AG09319 (cell line): ENCODE measurements around the gene MYH2.
"Not testable (repeated sequence)": the region's sequence is repeated elsewhere in the genome, so short reads cannot be mapped to it uniquely, and the experiment has no call there.

Experiments
- DNase-seq: peaks from one replicate; pipeline ENCODE4 v3.0.0-alpha.2; 2010; ENCODE audit warnings: low read depth; ENCODE audit errors: extremely low read depth
- CTCF ChIP-seq: IDR thresholded peaks from 2 replicates; pipeline ENCODE4 v1.5.1; 2011; ENCODE audit warnings: low read depth, mild to moderate bottlenecking, inconsistent platforms, low read length, moderate library complexity

The MYH2 gene

DNA sequence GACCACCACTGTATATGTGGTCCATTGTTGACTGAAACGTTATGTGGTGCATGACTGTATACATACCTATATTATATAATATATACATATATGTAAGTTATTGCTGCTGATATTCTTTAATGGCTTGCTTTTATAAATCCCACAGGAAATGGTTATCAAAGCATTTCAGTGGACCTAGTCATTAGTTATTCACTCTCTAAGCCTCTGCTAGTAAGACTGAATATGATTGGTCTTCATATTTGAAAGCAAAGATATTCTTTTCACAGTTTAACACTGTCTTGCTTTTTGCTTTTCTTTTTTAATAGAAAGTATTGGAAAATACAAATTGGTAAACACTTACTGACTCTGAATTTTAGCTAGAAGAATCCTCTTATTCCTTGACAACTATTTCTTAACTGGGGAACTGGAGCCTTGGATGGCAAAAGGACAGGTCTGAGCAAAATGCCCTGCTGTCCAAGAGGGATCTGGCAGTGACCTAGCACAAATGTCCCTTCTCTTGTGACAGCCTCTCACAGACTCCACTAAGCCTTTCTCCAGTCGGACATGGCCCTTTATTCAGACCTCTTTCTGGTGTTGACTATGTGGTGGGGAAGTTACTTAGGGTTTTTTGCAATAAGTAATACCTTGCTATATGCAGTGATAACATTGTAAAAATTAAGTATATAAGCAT, 14.7 kb upstream of the MYH2 start:
- DNase-seq, result no peak
- no peak for TF ChIP-seq CTCF

DNA sequence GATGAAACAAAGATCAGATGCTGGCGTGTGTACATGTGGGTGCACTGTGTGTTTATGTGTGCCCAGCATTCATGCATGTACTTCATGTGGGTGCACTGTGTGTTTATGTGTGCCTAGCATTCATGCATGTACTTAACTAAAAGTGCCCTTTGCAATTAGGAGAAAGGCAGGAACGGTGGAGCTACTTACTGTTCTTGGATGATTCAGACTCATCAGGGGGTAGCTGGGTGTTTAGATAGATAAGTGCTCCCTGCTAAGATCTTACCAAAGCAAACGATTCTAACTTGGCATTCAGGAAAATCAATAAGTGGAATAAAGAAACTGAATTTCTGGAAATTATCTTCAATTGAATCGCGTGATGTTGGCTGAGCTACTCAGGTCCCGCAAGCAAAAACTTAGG, 8.6 kb upstream of the MYH2 start:
- no peak for TF ChIP-seq CTCF
- DNase-seq, result no peak

- no peak for TF ChIP-seq CTCF
- no peak for DNase-seq
Observed at GRCh38 chr17:10557422-10557821, 8.0 kb upstream of the MYH2 start.

GRCh38 chr17:10556301-10557005, 7.0 kb upstream of the MYH2 start:
- DNase-seq, result no peak
- no peak for TF ChIP-seq CTCF

GRCh38 chr17:10550014-10550413, 556 bp upstream of the MYH2 start:
- DNase-seq, result no peak
- TF ChIP-seq CTCF, result no peak

DNA sequence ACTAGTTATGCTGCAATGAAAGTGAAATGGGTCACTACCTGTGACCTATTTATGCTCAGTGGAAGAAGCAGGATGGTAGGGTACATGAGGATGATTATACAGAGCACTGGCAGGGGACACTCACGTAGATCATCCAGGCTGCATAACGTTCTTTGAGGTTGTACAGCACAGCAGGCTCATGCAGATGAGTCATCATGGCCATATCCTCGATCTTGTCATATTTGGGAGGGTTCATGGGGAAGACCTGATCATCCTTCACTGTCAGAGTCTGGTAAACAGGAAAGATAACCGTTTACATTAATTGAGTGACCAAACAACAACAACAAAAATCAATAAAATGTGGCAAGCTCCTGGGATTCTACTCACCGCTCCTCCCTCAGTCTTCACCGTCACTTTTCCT, 2.1 kb downstream of the MYH2 start:
- TF ChIP-seq CTCF, result no peak

DNA sequence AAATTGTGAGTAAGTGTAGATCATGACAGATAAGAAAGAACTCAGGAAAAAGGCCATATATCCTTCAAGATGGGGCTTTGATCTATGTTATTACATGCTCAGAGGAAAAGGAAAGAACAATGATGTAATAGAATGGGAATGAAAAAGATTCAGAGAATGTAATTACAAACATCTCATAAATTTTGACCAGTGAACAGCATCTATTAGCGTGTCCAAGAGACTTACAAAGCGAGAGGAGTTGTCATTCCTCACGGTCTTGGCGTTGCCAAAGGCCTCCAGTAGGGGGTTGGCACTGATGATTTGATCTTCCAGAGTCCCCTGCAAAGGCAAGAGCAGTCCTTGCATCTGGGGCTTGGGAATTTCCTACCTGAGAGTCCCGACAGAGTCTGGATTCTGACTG, 6.0 kb downstream of the MYH2 start:
- DNase-seq, result not testable (repeated sequence)

More for the DNA sequence above, 2.1 kb downstream of the MYH2 start:
- no peak for DNase-seq

DNA sequence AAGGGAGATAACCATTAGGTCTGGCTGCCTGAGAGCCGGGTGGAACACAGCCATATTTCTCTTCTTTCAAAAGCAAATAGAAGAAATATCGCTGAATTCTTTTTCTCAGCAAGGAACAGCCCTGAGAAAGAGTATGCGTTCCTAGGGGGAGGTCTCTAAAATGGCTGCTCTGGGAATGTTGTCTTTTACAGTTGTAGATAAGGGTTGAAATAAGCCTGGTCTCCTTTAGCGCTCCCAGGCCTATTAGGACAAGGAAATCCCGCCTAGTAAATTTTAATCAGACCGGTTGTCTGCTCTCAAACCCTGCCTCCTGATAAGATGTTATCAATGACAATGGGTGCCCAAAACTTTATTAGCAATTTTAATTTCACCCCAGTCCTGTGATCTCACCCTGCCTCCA, 8.3 kb downstream of the MYH2 start:
- DNase-seq, result not testable (repeated sequence)
